Transverse colon (tissue), 4 donors: ENCODE data around the gene CYP2A6. TPM values are rescaled to one million over a fixed set of nuclear protein-coding genes. Genes with fewer than 3 reads are reported as not detected.

Experiments used
- DNase-seq: peaks from one replicate; pipeline ENCODE4 v3.0.0-alpha.2; 2019
- H3K27ac ChIP-seq, 4 donors: fragments of 200-600 bp; sonication (generic); 2 replicates each; pipeline ENCODE4 v1.5.1; 2016 to 2018; ENCODE audit warnings: inconsistent platforms in 4 of 4
- H3K27me3 ChIP-seq: fragments of 200-600 bp; sonication (generic); 2 replicates; pipeline ENCODE4 v1.5.1; 2017; ENCODE audit warnings: inconsistent platforms
- H3K36me3 ChIP-seq, 4 donors: fragments of 200-600 bp; sonication (generic); 2 replicates each; pipeline ENCODE4 v1.5.1; 2017 to 2019; ENCODE audit warnings: inconsistent platforms in 4 of 4
- H3K4me1 ChIP-seq, 4 donors: fragments of 200-600 bp; sonication (generic); 2 replicates each; pipeline ENCODE4 v1.5.1; 2017 to 2020; ENCODE audit warnings: inconsistent platforms in 4 of 4
- H3K4me3 ChIP-seq, 4 donors: fragments of 200-600 bp; sonication (generic); 1 replicate in 1 of 4; 2 replicates in 3 of 4; pipeline versions ENCODE4 v1.5.1 to v1.6.1; 2017 to 2019; ENCODE audit warnings: inconsistent platforms in 4 of 4
- H3K9me3 ChIP-seq, 2 donors: fragments of 200-600 bp; sonication (generic); 2 replicates each; pipeline ENCODE4 v1.5.1; 2017 to 2019; ENCODE audit warnings: inconsistent platforms in 2 of 2
- EP300 ChIP-seq: sonication (generic); formaldehyde crosslinking; IDR thresholded peaks from one replicate; pipeline ENCODE4 v1.6.1; 2017; ENCODE audit warnings: antibody characterized with exemption, low read depth
- POLR2A ChIP-seq: fragments of 450-650 bp; IDR thresholded peaks from one replicate; pipeline ENCODE4 v1.6.1; 2016; ENCODE audit warnings: antibody characterized with exemption, mild to moderate bottlenecking, moderate library complexity
- POLR2AphosphoS5 ChIP-seq, 3 donors: sonication (generic); formaldehyde crosslinking; IDR thresholded peaks; one replicate each; pipeline ENCODE4 v1.6.1; 2016; ENCODE audit warnings: antibody characterized with exemption in 3 of 3
- WGBS, 2 donors: methylation state at CpG; one replicate each; pipeline ENCODE4 v1.1.5; 2018; ENCODE audit warnings: low coverage in 1 of 2; 5-methylcytosine and 5-hydroxymethylcytosine counted together
- in situ Hi-C, 4 donors: fragments of 200-750 bp; cut with MboI; loops; one replicate each; pipeline versions ENCODE4 v1.15.0 to v1.15.1; 2017; ENCODE audit warnings: low sequenced_read_pairs in 3 of 4, low pct_ligation_motif_present in 1 of 4, low pct_unique_long_range_greater_than_20kb in 1 of 4
- intact Hi-C: fragments of 100-400 bp; cut with DNase I; formaldehyde crosslinking; loops from one replicate; pipeline ENCODE4 v1.15.1; 2023; ENCODE audit warnings: low total_unique reads
- total RNA-seq, 4 donors: library from RNA; depleted of rRNA; stranded (reverse); fragments of >200 nt; gene quantifications; one replicate each; pipeline ENCODE4 v1.1.0, GENCODE V29; 2016
- TF ChIP-seq, protein P1 (sequence below), 5 experiments: fragments of 200-600 bp in 3 of 5; fragments of 450-650 bp in 2 of 5; sonication (generic) in 3 of 5; IDR thresholded peaks; 1 replicate in 2 of 5; 2 replicates in 3 of 5; pipeline ENCODE4 v1.5.1; 2016 to 2017; ENCODE audit warnings: antibody characterized with exemption in 5 of 5, inconsistent platforms in 3 of 5, mild to moderate bottlenecking in 2 of 5, moderate library complexity in 1 of 5

Gene CYP2A6
- total RNA-seq, 4 donors from 2014 or later: not detected

DNA sequence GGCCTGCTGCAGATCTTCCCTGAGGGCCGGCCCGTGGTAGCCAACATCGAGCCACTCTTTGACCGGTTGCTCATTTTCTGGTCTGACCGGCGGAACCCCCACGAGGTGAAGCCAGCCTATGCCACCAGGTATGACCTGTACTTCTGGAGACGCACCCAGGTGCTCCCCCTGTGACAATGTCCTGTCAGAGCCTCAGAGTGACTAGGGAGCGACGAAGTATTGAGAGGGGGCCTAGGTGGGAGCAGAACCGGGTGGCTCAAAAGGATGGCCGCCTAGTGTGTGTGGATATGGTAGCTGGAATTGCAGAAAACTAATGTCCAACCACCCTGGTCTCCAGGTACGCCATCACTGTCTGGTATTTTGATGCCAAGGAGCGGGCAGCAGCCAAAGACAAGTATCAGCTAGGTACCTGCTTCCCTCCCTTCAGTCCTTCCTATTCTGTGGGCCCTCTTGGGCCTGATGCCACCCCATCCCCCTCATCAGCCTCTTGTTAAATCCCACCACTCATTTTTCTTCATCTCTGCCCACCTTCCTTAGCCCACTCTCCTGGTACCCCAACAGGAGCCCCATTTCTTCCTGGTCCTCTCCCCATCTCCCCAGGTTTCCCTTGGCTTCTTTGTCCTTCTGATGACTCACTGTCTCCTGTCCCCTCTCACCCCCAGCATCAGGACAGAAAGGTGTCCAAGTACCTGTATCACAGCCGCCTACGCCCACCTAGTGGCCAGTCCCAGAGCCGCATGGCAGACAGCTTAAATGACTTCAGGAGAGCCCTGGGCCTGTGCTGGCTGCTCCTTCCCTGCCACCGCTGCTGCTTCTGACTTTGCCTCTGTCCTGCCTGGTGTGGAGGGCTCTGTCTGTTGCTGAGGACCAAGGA is 42.9 kb downstream of the CYP2A6 start:
- H3K9me3 ChIP-seq: no peaks in the 10 kb centered on the region
- H3K4me1 ChIP-seq: peaks cover 48 to 77% (median 61%) of the 10 kb centered on the region in 4 donors

DNA sequence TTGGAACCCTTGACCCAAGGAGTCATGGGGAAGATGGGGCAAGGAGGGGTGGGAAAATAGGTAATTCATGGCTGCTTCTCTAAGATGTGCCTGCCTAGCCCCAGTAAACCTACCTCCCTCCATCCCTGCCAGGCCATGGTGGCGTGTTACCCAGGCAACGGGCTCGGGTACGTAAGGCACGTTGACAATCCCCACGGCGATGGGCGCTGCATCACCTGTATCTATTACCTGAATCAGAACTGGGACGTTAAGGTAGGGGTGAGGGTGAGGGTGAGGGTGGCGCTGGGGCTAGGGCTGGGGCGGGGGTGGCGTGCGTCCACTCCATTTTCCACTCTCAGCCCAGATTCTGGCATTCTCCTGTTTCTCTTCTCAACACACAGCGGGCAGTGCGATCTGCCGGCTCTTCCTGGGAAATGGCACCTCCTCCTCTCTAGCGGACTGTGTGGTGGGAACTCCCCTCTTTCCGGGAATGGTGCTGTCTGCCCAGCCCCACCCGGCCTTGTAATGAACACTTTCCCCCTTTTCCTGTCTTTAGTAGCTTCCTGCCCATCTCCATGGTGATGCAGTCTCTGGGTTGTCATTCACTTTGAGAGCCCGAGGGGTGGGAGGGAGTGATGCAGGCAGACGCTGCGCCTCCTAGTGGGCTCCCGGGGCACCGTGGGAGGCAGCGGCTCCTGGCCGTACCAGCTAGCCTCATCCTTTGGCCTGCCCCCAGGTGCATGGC is 43.7 kb downstream of the CYP2A6 start:
- peak; percentile 76 for DNase-seq
- Histone ChIP-seq H3K36me3 (no peaks in the 10 kb centered on the region), H3K27ac (peak overlapping the region; percentile 91 to 97 (median 96)), H3K4me3 (no peak overlapping the region), H3K27me3 (no peaks in the 10 kb centered on the region), H3K4me1 (peaks cover 56 to 77% (median 63%) of the 10 kb centered on the region in 4 donors), H3K9me3 (no peaks in the 10 kb centered on the region)
- in situ Hi-C loops: loop anchor here in 1 of 4 donors (25.0 kb wide), 1 partner anchor 94 kb away; the partner anchor contains the start of genes COQ8B and ITPKC
- TF ChIP-seq POLR2A (no peak), POLR2AphosphoS5 (IDR thresholded peaks at IDR 0.05) (peak; percentile 13 to 47 (median 44))
- TF ChIP-seq, protein P1, sequence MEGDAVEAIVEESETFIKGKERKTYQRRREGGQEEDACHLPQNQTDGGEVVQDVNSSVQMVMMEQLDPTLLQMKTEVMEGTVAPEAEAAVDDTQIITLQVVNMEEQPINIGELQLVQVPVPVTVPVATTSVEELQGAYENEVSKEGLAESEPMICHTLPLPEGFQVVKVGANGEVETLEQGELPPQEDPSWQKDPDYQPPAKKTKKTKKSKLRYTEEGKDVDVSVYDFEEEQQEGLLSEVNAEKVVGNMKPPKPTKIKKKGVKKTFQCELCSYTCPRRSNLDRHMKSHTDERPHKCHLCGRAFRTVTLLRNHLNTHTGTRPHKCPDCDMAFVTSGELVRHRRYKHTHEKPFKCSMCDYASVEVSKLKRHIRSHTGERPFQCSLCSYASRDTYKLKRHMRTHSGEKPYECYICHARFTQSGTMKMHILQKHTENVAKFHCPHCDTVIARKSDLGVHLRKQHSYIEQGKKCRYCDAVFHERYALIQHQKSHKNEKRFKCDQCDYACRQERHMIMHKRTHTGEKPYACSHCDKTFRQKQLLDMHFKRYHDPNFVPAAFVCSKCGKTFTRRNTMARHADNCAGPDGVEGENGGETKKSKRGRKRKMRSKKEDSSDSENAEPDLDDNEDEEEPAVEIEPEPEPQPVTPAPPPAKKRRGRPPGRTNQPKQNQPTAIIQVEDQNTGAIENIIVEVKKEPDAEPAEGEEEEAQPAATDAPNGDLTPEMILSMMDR (IDR thresholded peaks at IDR 0.05): peak; percentile 70 to 82 (median 74)
- intact Hi-C loops: loop anchor here (10.0 kb wide), 1 partner anchor 92 kb away; the partner anchor contains the start of genes COQ8B and ITPKC
- WGBS, 2 donors: 40 to 45% methylated on average over 3 to 26 of the region's 26 CpGs

More for the DNA sequence above, 42.9 kb downstream of the CYP2A6 start:
- Histone ChIP-seq H3K4me3 (no peak overlapping the region), H3K27me3 (no peaks in the 10 kb centered on the region), H3K27ac (peak overlapping the region; percentile 91 to 97 (median 96)), H3K36me3 (no peaks in the 10 kb centered on the region)
- 74 to 83% methylated on average over 2 to 18 of the region's 18 CpGs for WGBS, 2 donors
- intact Hi-C loops: loop anchor here (10.0 kb wide), 1 partner anchor 93 kb away; the partner anchor contains the start of genes COQ8B and ITPKC
- TF ChIP-seq POLR2AphosphoS5 (IDR thresholded peaks at IDR 0.05): no peak
- TF ChIP-seq, protein P1 (IDR thresholded peaks at IDR 0.05): peak in 2 of 5 experiments; percentile 30 to 42
- in situ Hi-C loops: loop anchor here in 1 of 4 donors (25.0 kb wide), 1 partner anchor 95 kb away; the partner anchor contains the start of genes COQ8B and ITPKC
- no peak for DNase-seq

DNA sequence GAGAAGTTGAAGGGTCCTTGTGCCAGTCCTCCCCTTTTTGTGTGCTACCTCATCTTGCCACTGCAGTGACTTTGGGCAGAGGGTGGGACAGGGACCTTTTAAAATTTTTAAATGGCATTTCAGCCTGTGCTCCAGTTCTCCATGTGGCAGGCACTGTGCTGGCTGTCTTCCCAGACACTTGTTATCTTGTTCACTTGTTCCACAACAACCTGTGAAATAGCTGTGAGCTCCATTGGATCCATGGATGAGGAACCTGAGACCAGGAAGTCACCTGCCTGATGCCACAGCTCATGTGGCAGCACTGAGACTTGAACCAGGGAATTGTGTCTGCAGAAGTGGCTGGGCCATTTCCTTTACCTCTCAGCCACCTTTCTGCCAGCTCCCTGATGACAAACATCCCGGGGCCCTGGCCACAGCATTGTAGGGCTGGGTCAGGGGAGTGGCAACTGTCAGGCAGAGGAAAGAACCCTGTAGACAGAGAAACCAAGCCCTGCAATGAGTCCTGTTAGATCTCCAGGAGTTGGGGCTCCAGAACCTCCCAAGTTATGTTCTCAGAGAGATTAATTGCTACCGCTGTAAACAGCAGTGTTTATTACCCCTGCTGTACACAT is 44.9 kb downstream of the CYP2A6 start:
- in situ Hi-C loops (loop anchor here in 1 of 4 donors (25.0 kb wide), 1 partner anchor 93 kb away; the partner anchor contains the start of genes COQ8B and ITPKC), intact Hi-C loops (loop anchor here (10.0 kb wide), 1 partner anchor 91 kb away; the partner anchor contains the start of genes COQ8B and ITPKC)
- no peak overlapping the region for H3K4me3 ChIP-seq
- no peaks in the 10 kb centered on the region for H3K27me3 ChIP-seq
- TF ChIP-seq EP300: no peak
- TF ChIP-seq POLR2A: no peak
- no peak for TF ChIP-seq POLR2AphosphoS5 (IDR thresholded peaks at IDR 0.05)
- TF ChIP-seq, protein P1 (IDR thresholded peaks at IDR 0.05): no peak
- H3K9me3 ChIP-seq: no peaks in the 10 kb centered on the region
- peaks cover 0 to 3% (median 0%) of the 10 kb centered on the region in 4 donors for H3K36me3 ChIP-seq
- WGBS, 2 donors: 14% methylated on average over 2 of the region's 2 CpGs; no CpG with 5 or more reads in 1 of the 2 donors
- peak overlapping the region; percentile 91 to 97 (median 96) for H3K27ac ChIP-seq
- peaks cover 66 to 83% (median 68%) of the 10 kb centered on the region in 4 donors for H3K4me1 ChIP-seq
- peak; percentile 64 for DNase-seq
